22Rv1 (cell line): ENCODE results near the gene CHST8.

Experiments used
- CTCF ChIP-seq: fragments of 450-650 bp; IDR thresholded peaks from 2 replicates; pipeline ENCODE4 v1.5.1; 2017; ENCODE audit warnings: mild to moderate bottlenecking
- ZFX ChIP-seq: fragments of 450-650 bp; IDR thresholded peaks from 2 replicates; pipeline ENCODE4 v1.6.1; 2017; ENCODE audit warnings: antibody characterized with exemption, borderline replicate concordance

GRCh38 chr19:33603377-33603776 is 18.4 kb upstream of the CHST8 start:
- TF ChIP-seq CTCF: no peak
- no peak for TF ChIP-seq ZFX
